HL-60 (cell line): ENCODE data around the gene KRT74.

Source experiments
- DNase-seq, 2 experiments: peaks; one replicate each; pipeline ENCODE4 v3.0.0-alpha.2; 2010 to 2020; ENCODE audit warnings: low read depth in 1 of 2, low spot score in 1 of 2
- H3K27ac ChIP-seq: fragments of 250-450 bp; sonication (Bioruptor Pico); replicated peaks from 2 replicates; pipeline ENCODE4 v1.5.1; 2020; ENCODE audit warnings: mild to moderate bottlenecking, moderate library complexity
- H3K27me3 ChIP-seq: fragments of 250-450 bp; sonication (Bioruptor Pico); 2 replicates; pipeline ENCODE4 v1.5.1; 2021; ENCODE audit warnings: mild to moderate bottlenecking, moderate library complexity; ENCODE audit not compliant: insufficient read depth, poor library complexity, severe bottlenecking
- H3K4me3 ChIP-seq: replicated peaks from 2 replicates; pipeline ENCODE4 v1.5.1; 2011; ENCODE audit warnings: mild to moderate bottlenecking, control low read depth, low read length; ENCODE audit not compliant: insufficient read depth
- CTCF ChIP-seq: IDR thresholded peaks from one replicate; pipeline ENCODE4 v1.5.1; 2011; ENCODE audit warnings: low read length, control low read depth, inconsistent platforms; ENCODE audit not compliant: insufficient read depth
- GABPA ChIP-seq: IDR thresholded peaks from 2 replicates; pipeline ENCODE4 v1.6.1; 2012; ENCODE audit warnings: low read depth
- POLR2AphosphoS5 ChIP-seq: IDR thresholded peaks from 2 replicates; pipeline ENCODE4 v1.6.1; 2012; ENCODE audit warnings: low read depth
- REST ChIP-seq: IDR thresholded peaks from 2 replicates; pipeline ENCODE4 v1.6.1; 2012; ENCODE audit warnings: low read depth; ENCODE audit not compliant: insufficient replicate concordance
- SPI1 ChIP-seq: IDR thresholded peaks from 2 replicates; pipeline ENCODE4 v1.6.1; 2012; ENCODE audit warnings: low read depth, mild to moderate bottlenecking, borderline replicate concordance

KRT74 gene

GRCh38 chr12:52585066-52585465 is 11.4 kb upstream of the KRT74 start:
- TF ChIP-seq SPI1 (no peak), GABPA (no peak), REST (no peak), CTCF (no peak), POLR2AphosphoS5 (no peak)
- Histone ChIP-seq H3K27ac (no peak overlapping the region), H3K27me3 (no peaks in the 10 kb centered on the region), H3K4me3 (no peak overlapping the region)
- DNase-seq = no peak

GRCh38 chr12:52584156-52584682 is 10.6 kb upstream of the KRT74 start:
- Histone ChIP-seq H3K27ac (no peak overlapping the region), H3K27me3 (no peaks in the 10 kb centered on the region), H3K4me3 (no peak overlapping the region)
- TF ChIP-seq CTCF (no peak), REST (no peak), GABPA (no peak), SPI1 (no peak), POLR2AphosphoS5 (no peak)
- no peak for DNase-seq

- H3K27ac ChIP-seq = no peak overlapping the region
- H3K27me3 ChIP-seq = peaks cover 2% of the 10 kb centered on the region
- DNase-seq = peak in 1 of 2 experiments; percentile 45
- TF ChIP-seq CTCF = peak; percentile 69
- TF ChIP-seq GABPA = no peak
- 0 out of 2 replicates have a peak, but pooled peaks have one; percentile 22 for TF ChIP-seq SPI1
- H3K4me3 ChIP-seq = no peak overlapping the region
Observed at GRCh38 chr12:52582971-52583456, 9.4 kb upstream of the KRT74 start.

- no peak for TF ChIP-seq REST
- TF ChIP-seq CTCF = no peak
- H3K4me3 ChIP-seq = no peak overlapping the region
- no peak for DNase-seq
- H3K27ac ChIP-seq = no peak overlapping the region
- H3K27me3 ChIP-seq = peaks cover 2% of the 10 kb centered on the region
Observed at GRCh38 chr12:52582486-52582885, 8.8 kb upstream of the KRT74 start.
